Measurements from ENCODE around the gene ADAMTS8.

DNA sequence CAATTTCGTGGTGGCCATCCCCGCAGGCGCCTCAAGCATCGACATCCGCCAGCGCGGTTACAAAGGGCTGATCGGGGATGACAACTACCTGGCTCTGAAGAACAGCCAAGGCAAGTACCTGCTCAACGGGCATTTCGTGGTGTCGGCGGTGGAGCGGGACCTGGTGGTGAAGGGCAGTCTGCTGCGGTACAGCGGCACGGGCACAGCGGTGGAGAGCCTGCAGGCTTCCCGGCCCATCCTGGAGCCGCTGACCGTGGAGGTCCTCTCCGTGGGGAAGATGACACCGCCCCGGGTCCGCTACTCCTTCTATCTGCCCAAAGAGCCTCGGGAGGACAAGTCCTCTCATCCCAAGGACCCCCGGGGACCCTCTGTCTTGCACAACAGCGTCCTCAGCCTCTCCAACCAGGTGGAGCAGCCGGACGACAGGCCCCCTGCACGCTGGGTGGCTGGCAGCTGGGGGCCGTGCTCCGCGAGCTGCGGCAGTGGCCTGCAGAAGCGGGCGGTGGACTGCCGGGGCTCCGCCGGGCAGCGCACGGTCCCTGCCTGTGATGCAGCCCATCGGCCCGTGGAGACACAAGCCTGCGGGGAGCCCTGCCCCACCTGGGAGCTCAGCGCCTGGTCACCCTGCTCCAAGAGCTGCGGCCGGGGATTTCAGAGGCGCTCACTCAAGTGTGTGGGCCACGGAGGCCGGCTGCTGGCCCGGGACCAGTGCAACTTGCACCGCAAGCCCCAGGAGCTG, 44.8 kb upstream of the ADAMTS8 start:
- TF ChIP-seq YY1 (IDR thresholded peaks at IDR 0.05; ENCODE audit: insufficient read depth, insufficient read length), result no peak
- TF ChIP-seq ZNF274 (IDR thresholded peaks at IDR 0.05; ENCODE audit: low read depth, low read length), result no peak
